Amniotic epithelial cell (primary cell): ENCODE measurements around the gene GRK5.
A peak's percentile ranks its signal among the peaks of the same experiment; 100 is the strongest.

Experiments used
- DNase-seq: peaks from one replicate; pipeline ENCODE4 v3.0.0-alpha.2; 2010; ENCODE audit warnings: low read depth

GRK5 gene

GRCh38 chr10:119342335-119342734 is 135.0 kb downstream of the GRK5 start:
- peak; percentile 67 for DNase-seq

- no peak for DNase-seq
Observed at GRCh38 chr10:119343011-119343601, 135.7 kb downstream of the GRK5 start.

GRCh38 chr10:119344381-119344780 is 137.0 kb downstream of the GRK5 start:
- no peak for DNase-seq

- no peak for DNase-seq
Observed at GRCh38 chr10:119346095-119346832, 138.9 kb downstream of the GRK5 start.

GRCh38 chr10:119347181-119347974 is 140.0 kb downstream of the GRK5 start:
- no peak for DNase-seq

GRCh38 chr10:119348106-119348505 is 140.7 kb downstream of the GRK5 start:
- DNase-seq: no peak

GRCh38 chr10:119348516-119349240 is 141.3 kb downstream of the GRK5 start:
- peak; percentile 59 for DNase-seq

- DNase-seq: no peak
Observed at GRCh38 chr10:119349341-119349740, 142.0 kb downstream of the GRK5 start.

GRCh38 chr10:119349937-119350501 is 142.6 kb downstream of the GRK5 start:
- DNase-seq: no peak

GRCh38 chr10:119350502-119351097 is 143.2 kb downstream of the GRK5 start:
- peak; percentile 41 for DNase-seq

GRCh38 chr10:119351189-119351588 is 143.8 kb downstream of the GRK5 start:
- DNase-seq: no peak

GRCh38 chr10:119352042-119352441 is 144.7 kb downstream of the GRK5 start:
- no peak for DNase-seq

GRCh38 chr10:119352807-119353206 is 145.4 kb downstream of the GRK5 start:
- DNase-seq: no peak

- no peak for DNase-seq
Observed at GRCh38 chr10:119353421-119353820, 146.1 kb downstream of the GRK5 start.

- DNase-seq: no peak
Observed at GRCh38 chr10:119355930-119356329, 148.6 kb downstream of the GRK5 start.

GRCh38 chr10:119357412-119358151 is 150.2 kb downstream of the GRK5 start:
- DNase-seq: no peak

- no peak for DNase-seq
Observed at GRCh38 chr10:119358152-119358512, 150.8 kb downstream of the GRK5 start.

GRCh38 chr10:119358567-119358966 is 151.2 kb downstream of the GRK5 start:
- DNase-seq: no peak

GRCh38 chr10:119359025-119359424 is 151.7 kb downstream of the GRK5 start:
- DNase-seq: no peak

- DNase-seq: peak; percentile 47
Observed at GRCh38 chr10:119360181-119360921, 153.0 kb downstream of the GRK5 start.
